Fibroblast of upper back skin (primary cell): ENCODE measurements around the gene VWA3A.
"Not testable (repeated sequence)": the region's sequence is repeated elsewhere in the genome, so short reads cannot be mapped to it uniquely, and the experiment has no call there.

Experiments
- DNase-seq: peaks from one replicate; pipeline ENCODE4 v3.0.0-alpha.2; 2013

VWA3A gene

DNA sequence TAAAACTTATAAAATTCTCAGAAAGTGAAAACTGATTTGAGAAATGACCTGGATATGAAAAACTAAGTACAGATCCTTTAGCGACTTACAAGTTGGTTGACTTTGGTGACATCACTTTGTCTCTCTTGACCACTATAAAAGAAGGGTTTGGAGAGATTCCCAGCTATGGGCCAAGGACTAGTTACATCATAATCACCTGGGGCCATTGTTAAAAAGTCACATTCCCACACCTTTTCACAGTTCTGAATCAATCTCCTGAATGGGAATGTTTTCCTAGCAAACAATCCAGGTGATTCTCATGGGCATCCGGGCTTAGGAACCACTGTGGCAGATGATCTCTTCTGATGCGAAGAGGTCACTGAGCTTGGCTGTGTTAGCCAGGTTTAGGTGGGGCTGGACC lies 620 bp upstream of the VWA3A start:
- DNase-seq: no peak

DNA sequence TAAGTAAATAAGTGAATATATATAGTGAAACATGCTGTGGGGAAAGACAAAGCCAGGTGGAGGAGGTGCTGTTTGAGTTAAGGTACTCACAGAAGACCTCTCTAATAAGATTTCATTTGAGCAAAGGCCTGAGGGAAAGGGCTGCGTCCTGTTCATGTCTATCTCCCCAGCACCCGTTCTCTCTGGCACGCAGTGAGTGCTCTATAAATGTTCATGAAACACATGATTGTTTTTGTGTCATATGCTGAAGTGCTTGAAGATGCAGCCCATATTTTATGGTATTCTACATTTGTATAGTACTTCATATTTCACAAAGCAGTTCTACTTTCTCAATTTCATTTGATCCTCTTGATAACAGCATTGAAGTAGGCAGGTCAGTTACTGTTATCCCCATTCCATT lies 990 bp downstream of the VWA3A start:
- no peak for DNase-seq

DNA sequence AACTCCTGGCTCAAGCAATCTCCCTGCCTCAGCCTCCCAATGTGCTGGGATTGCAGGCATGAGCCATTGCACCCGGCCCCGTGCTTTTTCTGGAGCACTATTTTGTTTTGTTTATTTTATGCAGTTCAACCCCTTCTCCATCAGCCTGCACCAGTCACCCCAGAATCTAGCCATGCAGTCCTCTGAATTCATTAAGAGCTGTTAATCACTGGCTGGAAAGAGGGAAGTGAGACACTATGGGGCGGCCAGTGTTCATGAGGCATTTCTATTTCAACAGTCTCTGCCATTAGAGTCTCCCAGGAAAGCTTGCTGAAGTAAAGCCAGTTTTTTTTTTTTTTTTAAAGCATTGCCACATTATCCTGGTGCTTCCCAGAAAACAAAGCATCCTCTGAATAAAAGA lies 1.7 kb downstream of the VWA3A start:
- no peak for DNase-seq

DNA sequence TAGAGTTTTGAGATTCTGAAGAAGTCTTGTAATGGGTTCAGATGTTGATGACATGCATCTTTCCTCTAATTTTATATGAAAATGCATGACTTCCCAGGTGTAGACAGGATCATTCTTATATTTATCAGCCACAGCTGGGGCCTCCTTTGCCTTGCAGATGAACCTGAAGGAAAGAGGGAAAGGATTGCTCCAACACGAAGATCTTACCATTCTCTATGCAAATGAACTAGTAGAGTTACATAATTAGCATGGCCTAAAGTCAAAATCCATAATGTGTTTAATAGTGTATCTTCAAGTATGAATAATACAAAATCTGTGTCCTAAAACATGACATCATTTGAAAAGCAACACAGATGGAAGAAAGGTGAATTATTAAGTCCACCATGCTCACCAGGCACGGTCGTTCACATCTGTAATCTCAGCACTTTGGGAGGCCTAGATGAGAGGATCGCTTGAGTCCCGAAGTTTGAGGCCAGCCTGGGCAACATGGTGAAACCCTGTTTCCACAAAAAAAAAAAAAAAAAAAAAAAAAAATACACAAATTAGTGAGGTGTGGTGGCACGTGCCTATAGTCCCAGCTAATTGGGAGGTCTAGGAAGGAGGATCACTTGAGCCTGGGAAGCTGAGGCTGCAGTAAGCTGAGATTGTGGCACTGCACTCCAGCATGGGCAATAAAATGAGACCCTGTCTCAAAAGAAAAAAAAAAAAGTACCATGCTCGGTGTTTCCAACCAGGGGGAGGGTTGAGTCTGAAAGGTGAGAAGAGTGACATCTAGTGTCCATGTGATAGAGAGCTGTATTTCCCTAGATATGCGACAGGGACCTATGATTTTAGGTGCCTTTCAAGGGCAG lies 6.3 kb downstream of the VWA3A start:
- peak; percentile 57 for DNase-seq

DNA sequence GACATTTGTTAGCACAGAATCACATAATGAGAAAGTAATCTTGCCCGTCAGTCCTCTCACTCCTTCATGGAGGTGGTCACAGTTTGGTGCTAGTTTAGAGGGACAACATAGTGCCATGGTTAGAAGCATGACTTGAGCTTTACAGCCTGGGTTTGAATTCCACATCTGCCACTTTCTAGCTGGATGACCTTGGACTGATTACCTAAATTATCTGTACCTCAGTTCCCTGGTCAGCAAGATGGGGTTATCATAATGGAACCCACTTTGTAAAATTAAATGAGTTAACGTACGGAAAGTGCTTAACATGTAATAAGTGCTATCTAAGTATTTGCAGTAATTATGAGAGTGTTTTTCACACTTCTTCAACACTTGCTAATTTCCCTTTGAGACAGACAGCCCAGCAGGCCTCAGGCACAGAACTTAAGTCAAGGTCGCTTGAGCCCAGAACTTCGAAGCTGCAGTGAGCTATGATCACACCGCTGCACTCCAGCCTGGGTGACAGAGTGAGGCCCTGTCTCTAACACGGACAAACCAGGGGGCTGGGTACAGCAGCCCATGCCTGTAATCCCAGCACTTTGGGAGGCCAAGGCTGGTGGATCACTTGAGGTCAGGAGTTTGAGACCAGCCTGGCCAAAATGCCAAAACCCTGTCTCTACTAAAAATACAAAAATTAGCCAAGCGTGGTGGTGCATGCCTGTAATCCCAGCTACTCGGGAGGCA lies 7.1 kb downstream of the VWA3A start:
- no peak for DNase-seq

DNA sequence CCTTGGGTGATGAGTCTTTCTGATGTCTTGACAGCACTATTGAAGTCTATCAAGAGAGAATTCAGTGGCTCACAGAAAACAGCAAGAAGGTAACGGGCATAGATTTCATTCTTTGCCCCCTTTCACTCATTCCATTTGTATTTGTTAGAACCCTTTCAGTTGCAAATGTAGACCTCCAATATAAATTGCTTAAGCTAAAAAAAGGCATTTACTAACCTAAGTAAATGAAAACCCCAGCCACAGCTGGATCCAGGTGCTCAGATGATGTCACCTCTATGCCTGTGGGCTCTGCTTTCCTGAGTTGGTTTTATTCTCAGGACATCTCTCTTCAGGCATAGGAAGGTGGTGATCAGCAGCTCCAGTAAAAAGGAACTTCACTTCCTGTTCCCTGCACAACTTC lies 11.1 kb downstream of the VWA3A start:
- DNase-seq: no peak

DNA sequence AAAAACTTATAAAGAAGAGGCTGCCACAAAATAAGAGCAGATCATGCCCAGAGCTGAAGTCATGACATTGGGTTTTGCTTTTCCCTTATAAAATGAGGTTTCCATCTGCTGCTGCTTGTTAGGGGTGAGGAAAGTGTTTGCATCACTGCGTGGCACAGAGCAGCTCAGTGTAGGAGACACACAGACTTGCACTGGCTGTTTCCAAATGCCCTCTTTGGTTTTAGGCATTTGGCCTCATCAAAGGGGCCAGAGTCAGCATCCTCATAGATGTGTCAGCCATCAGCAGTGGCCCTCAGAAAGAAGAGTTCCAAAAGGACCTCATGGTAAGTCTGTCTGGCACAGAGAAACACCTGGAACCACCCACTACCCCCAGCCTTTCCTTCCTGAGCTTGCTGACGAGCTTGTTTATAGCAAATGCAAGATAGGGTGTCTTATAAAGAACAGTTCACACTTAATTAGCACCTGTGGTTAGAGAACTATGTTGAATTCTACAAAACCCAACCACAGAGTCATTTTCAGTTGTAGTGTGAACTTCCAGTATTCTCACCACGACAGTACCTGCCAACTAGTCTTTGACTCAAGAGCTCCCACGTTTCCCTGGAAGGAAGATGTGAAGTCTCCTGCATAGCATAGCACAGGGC lies 17.0 kb downstream of the VWA3A start:
- no peak for DNase-seq

DNA sequence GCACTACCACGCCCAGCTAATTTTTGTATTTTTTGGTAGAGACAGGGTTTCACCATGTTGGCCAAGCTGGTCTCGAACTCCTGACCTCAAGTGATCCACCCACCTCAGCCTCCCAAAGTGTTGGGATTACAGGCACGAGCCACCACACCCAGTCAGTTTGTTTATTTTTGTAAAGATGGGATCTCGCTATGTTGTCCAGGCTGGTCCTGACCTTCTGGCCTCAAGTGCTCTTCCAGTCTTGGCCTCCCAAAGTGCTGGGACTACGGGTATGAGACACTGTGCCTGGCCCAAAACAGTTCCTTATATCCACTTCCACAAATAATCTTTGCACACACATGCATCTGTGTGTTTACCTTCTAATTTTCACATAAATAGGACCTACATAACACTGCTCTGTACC lies 19.3 kb downstream of the VWA3A start:
- DNase-seq: not testable (repeated sequence)

DNA sequence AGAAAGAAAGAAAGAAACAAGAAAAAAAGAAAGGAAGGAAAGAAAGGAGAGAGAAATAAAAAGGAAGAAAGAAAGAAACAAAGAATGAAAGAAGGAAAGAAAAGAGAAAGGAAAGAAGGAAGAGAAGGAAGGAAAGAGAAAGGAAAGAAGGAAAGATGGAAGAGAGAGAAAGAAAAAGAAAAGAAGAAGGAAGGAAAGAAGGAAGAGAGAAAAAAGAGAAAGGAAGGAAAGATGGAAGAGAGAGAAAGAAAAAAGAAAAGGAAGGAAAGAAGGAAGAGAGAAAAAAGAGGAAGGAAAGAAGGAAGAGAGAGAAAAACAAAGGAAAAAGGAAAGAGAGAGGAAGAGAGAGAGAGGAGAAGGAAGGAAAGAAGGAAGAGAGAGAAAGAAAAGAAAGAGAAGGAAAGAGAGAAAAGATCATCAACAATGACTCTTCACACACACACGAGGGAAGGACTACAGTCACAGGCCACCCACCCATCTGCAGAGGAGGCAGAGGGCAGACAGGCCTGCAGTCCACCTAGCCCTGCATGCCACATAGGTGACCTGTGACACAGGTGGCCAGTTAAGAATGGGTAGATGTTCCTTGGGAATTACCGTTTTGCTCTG lies 23.9 kb downstream of the VWA3A start:
- DNase-seq: no peak

DNA sequence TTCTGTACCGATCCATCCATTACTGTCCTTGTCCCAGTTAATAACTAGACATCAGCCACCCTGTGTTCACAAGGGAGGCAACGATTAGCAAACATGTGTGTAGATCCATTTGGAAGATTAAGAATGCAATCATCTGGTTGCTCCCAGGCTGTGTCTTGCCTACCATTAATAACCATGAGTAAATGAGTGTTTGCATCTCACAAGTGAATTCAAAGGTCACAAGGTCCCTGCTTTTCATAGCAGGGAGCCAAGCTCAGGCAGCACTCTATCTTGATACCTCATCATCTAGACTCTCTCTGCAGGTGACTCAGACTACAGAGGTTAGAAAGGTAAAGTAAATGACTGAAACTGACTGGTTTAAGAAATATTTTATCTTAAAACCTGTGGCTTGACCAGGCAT lies 25.3 kb downstream of the VWA3A start:
- no peak for DNase-seq

DNA sequence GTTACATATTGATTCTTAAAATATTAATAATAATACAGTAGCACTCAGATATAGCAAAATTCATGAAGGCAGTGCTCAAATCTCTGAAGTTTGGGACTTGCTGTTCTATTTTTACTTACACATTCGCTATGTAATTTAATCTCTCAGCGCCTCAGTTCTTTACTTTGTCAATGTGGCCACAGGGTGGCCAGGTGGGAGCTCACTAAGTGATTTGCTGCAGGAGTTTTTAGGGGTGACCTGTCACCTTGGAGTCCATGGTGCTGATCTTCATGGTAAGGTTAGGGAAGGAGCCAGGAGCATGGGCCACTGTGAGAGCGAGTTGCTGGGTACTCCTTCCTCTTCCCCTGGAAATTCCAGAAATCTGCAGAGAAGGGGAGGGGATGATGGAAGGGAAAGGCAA lies 28.1 kb downstream of the VWA3A start:
- DNase-seq: no peak

DNA sequence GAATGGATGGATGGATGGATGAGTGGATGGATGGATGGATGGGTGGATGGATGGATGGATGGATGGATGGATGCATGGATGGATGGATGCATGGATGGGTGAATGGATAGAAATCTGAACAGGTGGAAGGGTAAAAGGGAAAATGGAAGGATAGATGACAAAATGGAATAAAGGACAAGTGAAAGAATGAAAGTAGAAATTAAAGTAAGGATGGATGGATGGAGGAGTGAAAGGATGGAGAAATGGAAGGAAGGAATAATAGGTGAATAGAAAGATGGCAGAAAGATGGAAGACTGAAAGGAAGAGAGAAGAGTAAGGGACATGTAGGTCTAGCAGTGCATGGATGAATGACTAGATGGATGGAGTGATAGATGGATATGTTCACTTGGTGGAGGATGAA lies 29.9 kb downstream of the VWA3A start:
- DNase-seq: no peak

DNA sequence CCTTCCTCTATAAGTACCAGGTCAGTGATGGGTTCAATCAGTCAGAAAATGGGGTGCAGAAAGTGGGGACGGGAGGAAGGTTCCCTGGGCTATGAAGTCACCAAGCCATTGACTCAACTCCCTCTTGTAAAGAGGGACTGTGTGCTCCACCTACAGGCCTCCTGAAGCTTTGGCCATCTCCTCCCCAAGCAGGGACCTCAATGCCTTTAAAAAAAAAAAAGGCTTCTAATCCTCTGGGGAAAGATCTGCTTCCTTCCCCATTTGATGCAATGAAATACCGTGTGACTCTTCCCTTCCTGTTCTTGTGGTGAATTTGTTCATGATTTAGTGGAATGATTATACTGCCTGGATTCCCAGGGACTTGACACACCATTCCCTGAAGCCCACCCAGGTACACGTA lies 30.8 kb downstream of the VWA3A start:
- no peak for DNase-seq

DNA sequence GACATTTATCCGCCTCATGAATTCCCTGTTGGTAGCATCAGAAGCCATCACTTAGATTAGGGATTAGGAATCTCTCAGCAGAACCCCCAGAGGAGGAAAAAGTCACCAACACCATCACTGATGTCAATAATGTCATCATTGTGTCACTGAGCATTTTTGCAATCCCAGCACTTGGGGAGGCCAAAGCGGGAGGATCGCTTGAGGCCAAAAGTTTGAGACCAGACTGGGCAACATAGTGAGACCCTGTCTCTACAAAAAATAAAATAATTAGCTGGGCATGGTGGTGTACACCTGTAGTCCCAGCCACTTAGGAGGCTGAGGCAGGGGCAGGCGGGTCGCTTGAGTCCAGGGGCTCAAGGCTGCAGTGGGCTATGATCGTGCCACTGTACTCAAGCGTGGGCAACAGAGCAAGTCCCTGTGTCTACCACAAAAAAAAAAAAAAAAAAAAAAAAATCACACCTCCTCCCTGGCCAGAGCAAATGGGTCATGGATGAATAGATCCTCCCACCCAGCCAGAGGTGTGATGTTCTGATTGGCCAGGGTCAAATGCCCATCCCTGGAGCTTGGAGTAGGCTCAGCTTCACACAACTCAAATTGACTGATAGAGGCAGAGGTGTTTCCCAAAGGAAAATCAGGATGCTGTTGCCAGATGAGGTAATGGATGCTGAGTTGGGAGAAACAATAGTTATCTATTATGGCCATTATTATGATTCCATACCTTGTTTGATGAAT lies 31.6 kb downstream of the VWA3A start:
- DNase-seq: no peak

DNA sequence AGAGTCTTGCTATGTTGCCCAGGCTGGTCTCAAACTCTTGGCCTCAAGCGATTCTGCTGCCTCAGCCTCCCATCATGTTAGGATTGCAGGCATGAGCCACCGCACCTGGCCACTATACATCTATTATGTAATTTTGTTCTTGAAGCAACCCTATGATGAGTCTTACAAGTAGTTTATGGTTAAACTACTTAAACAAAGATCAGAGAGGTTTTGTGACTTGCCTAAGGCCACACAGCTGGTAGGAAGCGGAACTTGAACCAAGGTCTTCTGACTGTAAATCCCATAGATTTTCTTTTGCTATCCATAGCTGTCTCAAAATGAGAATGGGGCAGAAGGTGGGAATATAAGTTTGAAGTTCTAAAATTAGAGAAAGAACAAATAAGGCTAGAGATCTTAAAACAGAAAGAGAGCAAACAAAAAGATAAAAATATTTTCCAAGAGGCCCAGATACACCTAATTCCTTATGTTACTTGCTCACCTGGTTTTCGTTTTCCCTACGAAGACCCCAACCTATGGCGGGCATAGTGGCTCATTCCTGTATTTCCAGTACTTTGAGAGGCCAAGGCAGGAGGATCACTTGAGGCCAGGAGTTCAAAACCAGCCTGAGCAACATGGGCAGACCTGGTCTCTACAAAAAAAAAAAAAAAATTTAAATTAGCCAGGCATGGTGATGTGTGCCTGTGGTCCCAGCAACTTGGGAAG lies 32.4 kb downstream of the VWA3A start:
- DNase-seq: no peak

DNA sequence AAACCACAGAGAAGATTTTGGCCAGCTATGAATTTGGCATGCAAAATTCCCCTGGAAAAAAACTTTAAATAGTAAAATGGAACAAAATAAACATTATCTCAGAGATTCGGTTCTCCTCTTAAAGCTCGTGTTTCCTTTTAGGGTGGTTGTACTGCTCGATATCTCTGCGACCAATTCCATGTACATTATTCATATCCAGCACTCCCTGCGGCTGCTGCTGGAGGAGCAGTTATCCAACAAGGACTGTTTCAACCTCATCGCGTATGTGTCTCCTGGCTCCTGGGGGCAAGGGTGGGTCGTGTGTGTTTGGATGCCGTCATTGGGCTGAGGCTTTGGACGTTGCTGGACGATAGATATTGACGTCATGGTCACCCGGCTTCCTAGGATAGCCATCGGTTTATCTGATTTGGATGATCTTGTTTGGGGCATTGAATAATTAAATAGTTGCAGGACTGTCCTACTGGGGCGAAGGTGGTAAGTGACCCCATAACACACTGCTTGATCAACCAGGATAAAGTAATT lies 33.8 kb downstream of the VWA3A start:
- DNase-seq: no peak

DNA sequence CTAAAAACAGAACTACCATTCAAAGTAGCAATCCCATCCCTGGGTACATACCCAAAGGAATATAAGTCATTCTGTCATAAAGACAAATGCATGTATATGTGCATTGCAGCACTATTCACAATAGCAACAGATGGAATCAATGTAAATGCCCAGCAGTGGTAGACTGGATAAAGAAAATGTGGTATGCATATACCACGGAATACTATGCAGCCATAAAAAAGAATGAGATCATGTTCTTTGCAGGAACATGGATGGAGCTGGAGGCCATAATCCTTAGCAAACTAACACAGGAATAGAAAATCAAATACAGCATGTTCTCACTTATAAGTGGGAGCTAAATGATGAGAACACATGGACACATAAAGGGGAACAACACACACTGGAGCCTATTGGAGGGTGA lies 36.2 kb downstream of the VWA3A start:
- DNase-seq: not testable (repeated sequence)

DNA sequence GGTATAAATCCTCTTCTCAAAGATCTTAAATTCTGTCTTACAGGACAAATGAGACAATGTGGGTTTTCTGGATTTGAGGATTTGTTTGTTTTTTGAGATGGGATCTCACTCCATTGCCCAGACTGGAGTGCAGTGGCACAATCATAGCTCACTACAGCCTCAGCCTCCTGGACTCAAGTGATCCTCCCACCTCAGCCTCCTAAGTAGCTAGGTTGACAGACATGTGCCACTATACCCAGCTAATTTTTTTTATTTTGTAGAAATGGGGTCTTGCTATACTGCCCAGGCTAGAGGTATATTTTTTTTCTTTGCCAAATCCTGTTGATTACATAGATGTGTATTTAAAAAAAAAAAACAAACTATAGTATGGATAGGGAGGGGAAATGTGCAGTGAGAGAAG lies 38.2 kb downstream of the VWA3A start:
- no peak for DNase-seq

DNA sequence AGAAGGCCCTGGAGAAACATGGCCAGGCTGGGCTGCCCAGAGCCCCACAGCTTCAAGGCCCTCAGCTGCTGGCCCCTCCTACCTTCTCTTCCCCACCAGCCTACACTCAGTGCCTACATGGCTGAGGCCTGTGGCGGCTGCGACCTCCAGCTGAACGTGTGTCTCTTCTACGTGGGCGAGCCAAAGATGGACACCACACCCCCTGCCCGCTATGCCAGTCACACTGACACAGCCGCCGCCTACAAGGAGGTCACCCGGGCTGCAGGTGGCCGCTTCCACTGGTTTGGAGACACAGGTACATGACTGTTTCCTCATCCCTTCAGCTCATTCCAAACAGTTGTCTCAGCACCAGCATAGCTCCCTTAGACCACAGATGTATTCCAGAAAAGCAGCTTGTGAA lies 40.5 kb downstream of the VWA3A start:
- no peak for DNase-seq

DNA sequence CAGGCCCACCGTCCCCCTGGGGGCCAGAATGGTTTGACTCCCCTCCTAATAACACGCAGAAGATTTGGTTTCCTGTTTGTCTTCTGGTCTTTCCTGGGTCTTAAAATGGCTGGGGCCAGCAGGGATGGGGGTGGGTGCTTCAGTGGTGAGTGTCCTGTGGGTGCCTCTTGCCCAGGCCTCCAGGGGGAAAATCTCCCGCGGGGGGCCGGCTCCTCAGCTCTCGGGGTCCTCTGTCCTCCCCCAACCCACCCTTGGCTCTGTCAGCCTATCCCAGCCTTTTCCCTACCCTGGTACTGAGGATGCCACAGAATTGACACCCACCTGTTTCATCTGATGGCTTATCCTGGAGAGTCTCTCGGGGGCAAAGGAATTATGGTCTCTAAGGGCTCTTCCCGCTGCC lies 46.1 kb downstream of the VWA3A start:
- no peak for DNase-seq

DNA sequence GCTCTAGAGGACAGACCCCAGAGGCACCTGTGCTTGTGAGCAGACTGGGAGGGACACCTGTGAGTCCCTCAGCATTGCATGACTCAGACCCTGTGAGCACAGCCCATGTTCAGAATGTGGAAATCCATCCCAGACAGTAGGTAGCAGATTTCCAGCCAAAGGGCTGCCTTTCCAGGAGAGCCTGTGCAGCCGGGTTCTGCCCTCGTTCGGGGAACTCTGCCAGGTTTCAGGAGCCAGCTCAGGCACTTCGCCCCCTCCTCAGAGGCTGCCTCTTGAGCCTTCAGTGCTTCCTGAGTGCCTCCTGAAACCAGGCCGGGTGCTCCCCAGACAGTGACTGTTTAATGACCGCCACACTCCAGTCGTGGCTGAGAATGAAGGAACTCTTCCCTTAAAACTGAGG lies 46.7 kb downstream of the VWA3A start:
- DNase-seq: no peak

DNA sequence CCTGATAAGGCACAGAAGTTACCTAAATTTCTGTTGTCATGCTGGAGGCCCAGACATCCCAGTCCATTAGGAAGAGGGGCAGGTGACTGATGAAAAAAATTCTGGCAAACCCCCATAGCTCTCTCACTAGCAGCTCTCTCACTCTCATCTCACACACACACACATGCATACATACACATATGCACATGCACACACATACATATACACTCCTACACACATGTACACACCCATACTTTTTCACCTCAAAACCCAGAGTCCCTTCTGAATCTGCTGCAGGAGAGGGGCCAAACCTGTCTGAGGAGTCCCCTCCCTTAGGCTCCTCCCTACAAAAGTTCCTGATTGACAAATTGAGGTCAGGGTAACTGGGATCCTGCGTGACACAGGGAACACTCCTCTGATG lies 47.4 kb downstream of the VWA3A start:
- DNase-seq: no peak
